DOHH2 (cell line): ENCODE results near the gene MGLL.
A peak's percentile ranks its signal among the peaks of the same experiment; 100 is the strongest.

Experiments used
- H3F3A ChIP-seq: fragments of 200-600 bp; sonication (generic), shearing (Covaris generic); 2 replicates; pipeline ENCODE4 v1.6.0; 2016; ENCODE audit warnings: antibody characterized with exemption, mild to moderate bottlenecking; ENCODE audit not compliant: control insufficient read depth, insufficient read depth
- H3K27ac ChIP-seq: fragments of 200-600 bp; sonication (generic); 2 replicates; pipeline ENCODE4 v1.5.1; 2014; ENCODE audit warnings: low read depth, mild to moderate bottlenecking, low read length, moderate library complexity
- H3K27me3 ChIP-seq: fragments of 200-600 bp; sonication (generic); 2 replicates; pipeline ENCODE4 v1.6.1; 2014; ENCODE audit warnings: mild to moderate bottlenecking, low read length, mixed read lengths; ENCODE audit not compliant: control insufficient read depth
- H3K36me3 ChIP-seq: fragments of 200-600 bp; sonication (generic); 2 replicates; pipeline ENCODE4 v1.6.1; 2014; ENCODE audit warnings: mild to moderate bottlenecking, low read length, moderate library complexity, mixed read lengths; ENCODE audit not compliant: control insufficient read depth
- H3K4me1 ChIP-seq: fragments of 200-600 bp; sonication (generic); 2 replicates; pipeline ENCODE4 v1.6.1; 2014; ENCODE audit warnings: mild to moderate bottlenecking, low read length, mixed read lengths; ENCODE audit not compliant: control insufficient read depth
- H3K4me2 ChIP-seq: fragments of 200-600 bp; sonication (generic); 2 replicates; pipeline ENCODE4 v1.6.0; 2014; ENCODE audit warnings: mild to moderate bottlenecking, low read length, moderate library complexity
- H3K4me3 ChIP-seq: fragments of 200-600 bp; sonication (generic); 2 replicates; pipeline ENCODE4 v1.5.1; 2014; ENCODE audit warnings: mild to moderate bottlenecking, low read length, mixed read lengths
- H3K79me2 ChIP-seq: fragments of 200-600 bp; sonication (generic); 2 replicates; pipeline ENCODE4 v1.6.1; 2014; ENCODE audit warnings: mild to moderate bottlenecking, low read length, mixed read lengths; ENCODE audit not compliant: control insufficient read depth
- H3K9me2 ChIP-seq: fragments of 200-600 bp; sonication (generic); replicated peaks from 2 replicates; pipeline ENCODE4 v1.6.1; 2014; ENCODE audit warnings: mild to moderate bottlenecking, low read length, mixed read lengths; ENCODE audit not compliant: control insufficient read depth
- H3K9me3 ChIP-seq: fragments of 200-600 bp; sonication (generic); 2 replicates; pipeline ENCODE4 v1.6.1; 2014; ENCODE audit warnings: antibody characterized with exemption, low read length, mixed read lengths; ENCODE audit not compliant: control insufficient read depth, insufficient read depth
- H4K20me1 ChIP-seq: fragments of 200-600 bp; sonication (generic); 2 replicates; pipeline ENCODE4 v1.6.0; 2014; ENCODE audit warnings: low read depth, mild to moderate bottlenecking, antibody characterized with exemption, low read length, moderate library complexity; ENCODE audit not compliant: control insufficient read depth, insufficient read depth
- EZH2phosphoT487 ChIP-seq: fragments of 200-600 bp; sonication (generic); IDR thresholded peaks from 2 replicates; pipeline ENCODE4 v1.6.1; 2017; ENCODE audit warnings: borderline replicate concordance, mild to moderate bottlenecking, antibody characterized with exemption, low read length, moderate library complexity, mixed read lengths
- TF ChIP-seq, protein P1 (sequence below): fragments of 200-600 bp; sonication (generic); IDR thresholded peaks from one replicate; pipeline ENCODE4 v1.5.1; 2014; ENCODE audit warnings: antibody characterized with exemption, mild to moderate bottlenecking, low read depth, low read length; ENCODE audit not compliant: poor library complexity, severe bottlenecking

The MGLL gene

DNA sequence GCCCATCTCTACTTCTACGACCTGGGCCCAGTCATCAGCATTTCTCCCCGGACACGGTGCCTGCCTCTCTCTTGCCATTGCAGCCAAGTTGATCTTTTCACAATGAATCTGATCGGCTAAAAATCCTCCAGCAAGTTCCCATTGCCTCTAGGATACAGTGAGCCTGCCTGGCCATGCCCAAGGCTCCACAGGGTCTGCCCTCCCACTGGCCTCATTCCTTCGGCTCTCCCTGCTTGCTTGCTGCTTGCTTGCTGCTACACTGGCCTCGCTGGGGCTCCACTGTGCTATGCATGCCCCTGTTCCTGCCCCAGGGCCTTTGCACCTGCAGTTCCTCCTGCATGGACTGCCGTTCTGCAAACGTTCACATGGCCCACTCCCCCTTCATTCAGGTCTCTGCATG lies 147.5 kb downstream of the MGLL start:
- no peaks in the 10 kb centered on the region for H3K9me3 ChIP-seq
- H3K27ac ChIP-seq, result no peak overlapping the region
- TF ChIP-seq, protein P1, sequence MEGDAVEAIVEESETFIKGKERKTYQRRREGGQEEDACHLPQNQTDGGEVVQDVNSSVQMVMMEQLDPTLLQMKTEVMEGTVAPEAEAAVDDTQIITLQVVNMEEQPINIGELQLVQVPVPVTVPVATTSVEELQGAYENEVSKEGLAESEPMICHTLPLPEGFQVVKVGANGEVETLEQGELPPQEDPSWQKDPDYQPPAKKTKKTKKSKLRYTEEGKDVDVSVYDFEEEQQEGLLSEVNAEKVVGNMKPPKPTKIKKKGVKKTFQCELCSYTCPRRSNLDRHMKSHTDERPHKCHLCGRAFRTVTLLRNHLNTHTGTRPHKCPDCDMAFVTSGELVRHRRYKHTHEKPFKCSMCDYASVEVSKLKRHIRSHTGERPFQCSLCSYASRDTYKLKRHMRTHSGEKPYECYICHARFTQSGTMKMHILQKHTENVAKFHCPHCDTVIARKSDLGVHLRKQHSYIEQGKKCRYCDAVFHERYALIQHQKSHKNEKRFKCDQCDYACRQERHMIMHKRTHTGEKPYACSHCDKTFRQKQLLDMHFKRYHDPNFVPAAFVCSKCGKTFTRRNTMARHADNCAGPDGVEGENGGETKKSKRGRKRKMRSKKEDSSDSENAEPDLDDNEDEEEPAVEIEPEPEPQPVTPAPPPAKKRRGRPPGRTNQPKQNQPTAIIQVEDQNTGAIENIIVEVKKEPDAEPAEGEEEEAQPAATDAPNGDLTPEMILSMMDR, result no peak
- no peak for TF ChIP-seq EZH2phosphoT487
- H3K36me3 ChIP-seq, result no peaks in the 10 kb centered on the region
- no peak overlapping the region for H3K4me2 ChIP-seq
- H3K4me3 ChIP-seq, result no peak overlapping the region
- no peaks in the 10 kb centered on the region for H3K27me3 ChIP-seq
- no peaks in the 10 kb centered on the region for H3K9me2 ChIP-seq
- peaks cover 4% of the 10 kb centered on the region; the same call in 1 of the 2 replicates for H3K79me2 ChIP-seq
- peaks cover 26% of the 10 kb centered on the region for H3K4me1 ChIP-seq
- H3F3A ChIP-seq, result no peaks in the 10 kb centered on the region
- no peaks in the 10 kb centered on the region for H4K20me1 ChIP-seq

DNA sequence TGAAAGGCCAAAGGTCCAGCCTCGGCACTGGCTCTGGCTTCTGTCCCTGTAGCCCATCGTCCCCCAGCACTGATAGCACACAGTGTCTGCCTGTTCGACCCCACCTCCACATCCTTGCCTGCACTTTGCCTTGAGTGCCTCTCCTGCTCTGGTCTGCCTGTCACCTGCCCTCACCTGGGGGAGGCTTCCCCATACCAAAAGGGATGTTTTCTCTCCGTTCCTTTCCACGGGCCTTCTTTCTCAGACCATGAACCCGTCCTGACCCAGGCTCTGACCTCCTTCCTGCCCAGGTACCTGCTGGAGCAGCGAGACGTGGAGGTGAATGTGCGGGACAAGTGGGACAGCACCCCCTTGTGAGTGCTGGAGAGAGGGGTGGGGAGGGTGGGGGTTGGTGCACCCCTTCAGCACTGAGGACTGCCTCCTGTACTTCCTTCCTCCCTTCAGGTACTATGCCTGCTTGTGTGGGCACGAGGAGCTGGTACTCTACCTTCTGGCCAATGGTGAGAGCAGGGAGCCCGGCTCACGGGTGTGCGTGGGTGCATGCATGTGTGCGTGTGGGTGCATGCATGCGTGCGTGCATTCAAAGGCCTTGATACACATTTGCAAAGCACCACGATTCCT lies 148.1 kb downstream of the MGLL start:
- H3K27me3 ChIP-seq, result no peaks in the 10 kb centered on the region

GRCh38 chr3:127673191-127674100 lies 148.9 kb downstream of the MGLL start:
- TF ChIP-seq, protein P1, result peak; percentile 20
- no peak for TF ChIP-seq EZH2phosphoT487
- peaks cover 4% of the 10 kb centered on the region; the same call in 1 of the 2 replicates for H3K79me2 ChIP-seq
- H3F3A ChIP-seq, result no peaks in the 10 kb centered on the region
- H3K27ac ChIP-seq, result peak overlapping the region; percentile 16; the same call in 1 of the 2 replicates
- no peaks in the 10 kb centered on the region for H4K20me1 ChIP-seq
- no peaks in the 10 kb centered on the region for H3K27me3 ChIP-seq
- no peaks in the 10 kb centered on the region for H3K36me3 ChIP-seq
- H3K4me2 ChIP-seq, result peak overlapping the region; percentile 86
- H3K9me3 ChIP-seq, result no peaks in the 10 kb centered on the region
- peak overlapping the region; percentile 90 for H3K4me3 ChIP-seq
- H3K4me1 ChIP-seq, result peaks cover 18% of the 10 kb centered on the region
- no peaks in the 10 kb centered on the region for H3K9me2 ChIP-seq

More for the DNA sequence above, 148.1 kb downstream of the MGLL start:
- H3K4me2 ChIP-seq, result no peak overlapping the region
- H3F3A ChIP-seq, result no peaks in the 10 kb centered on the region
- peaks cover 26% of the 10 kb centered on the region for H3K4me1 ChIP-seq
- no peaks in the 10 kb centered on the region for H3K36me3 ChIP-seq
- H3K4me3 ChIP-seq, result no peak overlapping the region
- no peaks in the 10 kb centered on the region for H3K9me3 ChIP-seq
- no peak for TF ChIP-seq EZH2phosphoT487
- TF ChIP-seq, protein P1, result no peak
- H3K27ac ChIP-seq, result no peak overlapping the region
- H3K9me2 ChIP-seq, result no peaks in the 10 kb centered on the region
- H4K20me1 ChIP-seq, result no peaks in the 10 kb centered on the region
- H3K79me2 ChIP-seq, result peaks cover 4% of the 10 kb centered on the region; the same call in 1 of the 2 replicates
